ENCODE data around the gene LRRK2.

Gene LRRK2

GRCh38 chr12:40224439-40225291 lies at the start of gene LRRK2:
Gene LRRK2, plus strand, starts transcription at chr12:40224997. Its CDS starts 135 bp downstream, at chr12:40225132.
- TF ChIP-seq CTCF (IDR thresholded peaks at IDR 0.05) = no peak
- H3K4me3 ChIP-seq = peak within 1 kb of the TSS; percentile 88
- peak; percentile 91 for DNase-seq (ENCODE audit: low spot score)
- peak within 1 kb of the TSS; percentile 93 to 95 for H3K27ac ChIP-seq

- DNase-seq (ENCODE audit: low spot score) = no peak
- Histone ChIP-seq H3K4me3 (no peak overlapping the region), H3K27ac (no peak overlapping the region)
- TF ChIP-seq CTCF (IDR thresholded peaks at IDR 0.05) = no peak
Observed at GRCh38 chr12:40175045-40175444, 49.8 kb upstream of the LRRK2 start.

- H3K27ac ChIP-seq = no peak overlapping the region
- no peak overlapping the region for H3K4me3 ChIP-seq
- no peak for TF ChIP-seq CTCF (IDR thresholded peaks at IDR 0.05)
- no peak for DNase-seq (ENCODE audit: low spot score)
Observed at GRCh38 chr12:40175489-40175888, 49.3 kb upstream of the LRRK2 start.

- TF ChIP-seq CTCF (IDR thresholded peaks at IDR 0.05) = no peak
Observed at GRCh38 chr12:40178701-40179100, 46.1 kb upstream of the LRRK2 start.

GRCh38 chr12:40181490-40181889 lies 43.3 kb upstream of the LRRK2 start:
- Histone ChIP-seq H3K27ac (no peak overlapping the region), H3K4me3 (no peak overlapping the region)
- TF ChIP-seq CTCF (IDR thresholded peaks at IDR 0.05) = no peak
- DNase-seq (ENCODE audit: low spot score) = no peak

More at GRCh38 chr12:40178701-40179100, 46.1 kb upstream of the LRRK2 start:
- Histone ChIP-seq H3K27ac (no peak overlapping the region), H3K4me3 (no peak overlapping the region)
- no peak for DNase-seq (ENCODE audit: low spot score)

GRCh38 chr12:40183715-40184114 lies 41.1 kb upstream of the LRRK2 start:
- Histone ChIP-seq H3K4me3 (no peak overlapping the region), H3K27ac (no peak overlapping the region)
- no peak for TF ChIP-seq CTCF (IDR thresholded peaks at IDR 0.05)
- DNase-seq (ENCODE audit: low spot score) = no peak

Measured in coronary artery (tissue), 2 donors.